ENCODE data around the gene NR1H2. TPM values are rescaled to one million over a fixed set of nuclear protein-coding genes. Genes with fewer than 3 reads are reported as not detected.
A peak's percentile ranks its signal among the peaks of the same experiment; 100 is the strongest.

NR1H2 gene
- total and polyA plus RNA-seq, 4 donors, result 30.4 to 58.1 (median 33.7) TPM

DNA sequence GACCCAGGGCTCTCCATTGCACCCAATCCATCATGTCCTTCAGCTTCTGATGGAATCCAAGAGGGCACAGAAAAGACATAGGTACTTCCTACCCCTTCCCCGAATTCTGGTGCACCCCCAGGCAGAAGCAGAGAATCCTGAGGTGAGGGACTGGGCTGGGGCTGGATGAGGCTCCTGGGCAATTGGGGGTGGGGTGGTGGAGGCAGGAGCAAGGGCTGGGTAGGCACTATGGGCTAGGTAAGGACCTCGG lies 44.3 kb upstream of the NR1H2 start:
- Histone ChIP-seq H3K9me3 (ENCODE audit: control insufficient read depth in 4 of 4, low read length in 3 of 4) (no peaks in the 10 kb centered on the region), H3K4me3 (ENCODE audit: low read depth in 1 of 3, low read length in 3 of 3) (no peak overlapping the region), H3K4me1 (ENCODE audit: control insufficient read depth in 4 of 4, insufficient read depth in 4 of 4, low read length in 3 of 4) (peaks cover 13 to 54% (median 34%) of the 10 kb centered on the region in 4 donors), H3K9ac (ENCODE audit: low read depth in 1 of 2, low read length in 2 of 2) (no peak overlapping the region), H3K36me3 (ENCODE audit: control insufficient read depth in 4 of 4, insufficient read depth in 3 of 4, low read depth in 1 of 4, low read length in 3 of 4) (no peaks in the 10 kb centered on the region), H3K27me3 (ENCODE audit: control insufficient read depth in 4 of 4, insufficient read depth in 4 of 4, low read length in 3 of 4) (peaks cover 0 to 3% (median 0%) of the 10 kb centered on the region in 4 donors), H3K27ac (ENCODE audit: low read depth in 1 of 2, low read length in 2 of 2) (peak overlapping the region in 1 of 2 donors; percentile 31)
- TF ChIP-seq JUND (IDR thresholded peaks at IDR 0.05) (no peak), GABPA (IDR thresholded peaks at IDR 0.05 in 1 of 2, conservative IDR thresholded peaks at IDR 0.05 in 1 of 2) (no peak), RXRA (IDR thresholded peaks at IDR 0.05) (no peak), EGR1 (IDR thresholded peaks at IDR 0.05; ENCODE audit: low read depth in 2 of 2) (no peak), FOXA2 (IDR thresholded peaks at IDR 0.05) (no peak), ZBTB33 (IDR thresholded peaks at IDR 0.05) (no peak), REST (IDR thresholded peaks at IDR 0.05) (no peak), HNF4G (IDR thresholded peaks at IDR 0.05) (no peak), ATF3 (IDR thresholded peaks at IDR 0.05) (no peak), FOXA1 (IDR thresholded peaks at IDR 0.05) (no peak), YY1 (IDR thresholded peaks at IDR 0.05) (no peak), RAD21 (IDR thresholded peaks at IDR 0.05) (no peak), TAF1 (conservative IDR thresholded peaks at IDR 0.05) (no peak), SP1 (IDR thresholded peaks at IDR 0.05) (no peak), HNF4A (conservative IDR thresholded peaks at IDR 0.05) (no peak)
- WGBS, result 38% methylated on average over 2 of the region's 2 CpGs
- no peak for DNase-seq (ENCODE audit: low spot score)

DNA sequence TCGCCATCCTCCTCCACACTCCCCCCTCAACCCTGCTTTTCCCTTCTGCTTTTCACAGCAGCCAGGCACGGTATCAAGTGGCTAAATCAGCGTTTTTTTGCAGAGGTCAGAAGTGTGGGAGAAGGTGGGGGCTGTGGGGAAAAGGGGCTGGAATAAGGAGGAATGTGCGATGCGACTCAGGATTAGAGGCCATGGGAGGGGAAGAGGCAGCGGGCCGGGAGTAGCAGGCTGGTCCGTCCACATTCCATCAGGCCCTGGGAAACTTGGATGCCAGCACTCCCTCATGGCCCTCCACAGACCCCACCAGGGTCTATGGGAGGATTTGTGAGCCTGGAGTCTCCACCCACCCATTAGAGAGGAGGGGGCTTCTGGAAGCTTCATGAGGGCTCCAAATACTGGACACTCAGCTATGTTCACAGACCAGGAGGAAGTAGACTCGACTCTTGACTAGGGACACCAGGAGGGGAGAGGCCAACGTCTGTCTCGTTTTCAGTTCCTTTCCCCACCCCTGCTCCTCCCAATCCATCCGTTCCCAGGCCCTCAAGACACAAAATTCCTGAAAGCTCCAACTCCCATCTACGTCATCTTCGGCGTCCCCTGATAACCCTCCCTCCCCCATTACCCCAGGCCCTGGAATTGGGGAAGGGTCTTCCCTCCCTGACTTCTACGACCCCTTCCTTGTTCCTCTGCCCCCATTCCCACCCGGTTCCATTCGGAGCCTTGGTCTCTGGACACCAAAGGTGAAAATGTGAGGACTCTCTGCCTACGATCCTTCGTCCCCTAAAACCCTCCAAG lies 43.8 kb upstream of the NR1H2 start:
- WGBS, result 38% methylated on average over 20 of the region's 20 CpGs
- H3K27me3 ChIP-seq (ENCODE audit: control insufficient read depth in 4 of 4, insufficient read depth in 4 of 4, low read length in 3 of 4), result no peaks in the 10 kb centered on the region
- H3K4me3 ChIP-seq (ENCODE audit: low read depth in 1 of 3, low read length in 3 of 3), result peak overlapping the region in 1 of 3 donors; percentile 48
- no peak for DNase-seq (ENCODE audit: low spot score)
- H3K4me1 ChIP-seq (ENCODE audit: control insufficient read depth in 4 of 4, insufficient read depth in 4 of 4, low read length in 3 of 4), result peaks cover 13 to 49% (median 31%) of the 10 kb centered on the region in 4 donors
- H3K9me3 ChIP-seq (ENCODE audit: control insufficient read depth in 4 of 4, low read length in 3 of 4), result no peaks in the 10 kb centered on the region
- H3K27ac ChIP-seq (ENCODE audit: low read depth in 1 of 2, low read length in 2 of 2), result peak overlapping the region; percentile 74 to 77
- no peaks in the 10 kb centered on the region for H3K36me3 ChIP-seq (ENCODE audit: control insufficient read depth in 4 of 4, insufficient read depth in 3 of 4, low read depth in 1 of 4, low read length in 3 of 4)
- TF ChIP-seq, protein P1, sequence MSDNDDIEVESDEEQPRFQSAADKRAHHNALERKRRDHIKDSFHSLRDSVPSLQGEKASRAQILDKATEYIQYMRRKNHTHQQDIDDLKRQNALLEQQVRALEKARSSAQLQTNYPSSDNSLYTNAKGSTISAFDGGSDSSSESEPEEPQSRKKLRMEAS (IDR thresholded peaks at IDR 0.05), result no peak
- TF ChIP-seq NR2F2 (IDR thresholded peaks at IDR 0.05), result peak; percentile 5
- no peak for TF ChIP-seq TAF1 (conservative IDR thresholded peaks at IDR 0.05)
- no peak for TF ChIP-seq RXRA (IDR thresholded peaks at IDR 0.05)
- H3K9ac ChIP-seq (ENCODE audit: low read depth in 1 of 2, low read length in 2 of 2), result no peak overlapping the region
